HFF-Myc (cell line): ENCODE measurements around the gene DMAC1.

Experiments
- DNase-seq: peaks from one replicate; pipeline ENCODE4 v3.0.0-alpha.2; 2011; ENCODE audit warnings: low read depth; ENCODE audit errors: extremely low read depth
- H3K4me3 ChIP-seq: replicated peaks from 2 replicates; pipeline ENCODE4 v1.5.1; 2011; ENCODE audit warnings: low read depth, mild to moderate bottlenecking, control low read depth, low read length
- TF ChIP-seq, protein P1 (sequence below): IDR thresholded peaks from 2 replicates; pipeline ENCODE4 v1.5.1; 2012; ENCODE audit warnings: mild to moderate bottlenecking, low read depth, low read length, control low read depth; ENCODE audit errors: missing control alignments

The DMAC1 gene

GRCh38 chr9:7785813-7786212 is 13.8 kb downstream of the DMAC1 start:
- DNase-seq: no peak
- TF ChIP-seq, protein P1, sequence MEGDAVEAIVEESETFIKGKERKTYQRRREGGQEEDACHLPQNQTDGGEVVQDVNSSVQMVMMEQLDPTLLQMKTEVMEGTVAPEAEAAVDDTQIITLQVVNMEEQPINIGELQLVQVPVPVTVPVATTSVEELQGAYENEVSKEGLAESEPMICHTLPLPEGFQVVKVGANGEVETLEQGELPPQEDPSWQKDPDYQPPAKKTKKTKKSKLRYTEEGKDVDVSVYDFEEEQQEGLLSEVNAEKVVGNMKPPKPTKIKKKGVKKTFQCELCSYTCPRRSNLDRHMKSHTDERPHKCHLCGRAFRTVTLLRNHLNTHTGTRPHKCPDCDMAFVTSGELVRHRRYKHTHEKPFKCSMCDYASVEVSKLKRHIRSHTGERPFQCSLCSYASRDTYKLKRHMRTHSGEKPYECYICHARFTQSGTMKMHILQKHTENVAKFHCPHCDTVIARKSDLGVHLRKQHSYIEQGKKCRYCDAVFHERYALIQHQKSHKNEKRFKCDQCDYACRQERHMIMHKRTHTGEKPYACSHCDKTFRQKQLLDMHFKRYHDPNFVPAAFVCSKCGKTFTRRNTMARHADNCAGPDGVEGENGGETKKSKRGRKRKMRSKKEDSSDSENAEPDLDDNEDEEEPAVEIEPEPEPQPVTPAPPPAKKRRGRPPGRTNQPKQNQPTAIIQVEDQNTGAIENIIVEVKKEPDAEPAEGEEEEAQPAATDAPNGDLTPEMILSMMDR: no peak

DNA sequence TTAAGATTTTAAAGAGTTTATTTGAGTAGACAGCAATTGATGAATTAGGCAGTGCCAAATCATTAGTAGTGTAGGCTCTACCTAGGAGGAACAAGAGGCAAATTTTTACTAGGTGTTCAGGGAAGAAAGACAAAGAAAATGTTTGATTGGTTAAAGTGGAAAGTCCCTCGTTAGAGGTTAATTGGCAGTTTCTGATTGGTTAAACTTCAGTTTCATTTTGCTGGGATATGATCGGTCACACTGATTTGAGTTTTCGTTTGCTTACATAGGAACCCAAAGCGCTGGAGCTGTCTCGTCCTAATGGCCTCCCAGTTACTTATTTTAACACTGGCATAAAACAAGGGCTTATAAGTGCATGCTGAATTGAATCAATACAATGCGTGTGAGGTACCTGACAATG is 15.1 kb downstream of the DMAC1 start:
- TF ChIP-seq, protein P1: no peak
- H3K4me3 ChIP-seq: no peak overlapping the region
- DNase-seq: no peak

More at GRCh38 chr9:7785813-7786212, 13.8 kb downstream of the DMAC1 start:
- H3K4me3 ChIP-seq: no peak overlapping the region

DNA sequence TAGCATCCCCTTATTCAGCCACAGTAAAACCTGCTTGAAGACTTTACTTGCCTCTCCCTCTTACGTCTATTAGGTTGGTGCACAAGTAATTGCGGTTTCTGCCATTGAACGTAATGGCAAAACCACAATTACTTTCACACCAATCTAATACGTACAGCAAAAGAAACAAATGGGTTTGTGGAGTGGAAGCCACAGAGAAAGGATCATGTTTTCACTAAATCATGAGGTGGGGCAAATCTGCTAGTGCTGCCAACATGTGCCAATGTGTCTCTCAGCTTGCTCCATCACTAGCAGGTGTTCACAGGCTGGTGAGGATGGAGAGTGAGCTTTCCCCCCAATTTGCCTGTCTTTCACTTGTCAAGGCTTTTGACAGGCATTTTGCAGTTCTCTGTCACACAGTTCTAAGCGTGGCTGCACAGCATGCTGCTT is 15.9 kb downstream of the DMAC1 start:
- no peak for DNase-seq
- TF ChIP-seq, protein P1: no peak
- H3K4me3 ChIP-seq: no peak overlapping the region

DNA sequence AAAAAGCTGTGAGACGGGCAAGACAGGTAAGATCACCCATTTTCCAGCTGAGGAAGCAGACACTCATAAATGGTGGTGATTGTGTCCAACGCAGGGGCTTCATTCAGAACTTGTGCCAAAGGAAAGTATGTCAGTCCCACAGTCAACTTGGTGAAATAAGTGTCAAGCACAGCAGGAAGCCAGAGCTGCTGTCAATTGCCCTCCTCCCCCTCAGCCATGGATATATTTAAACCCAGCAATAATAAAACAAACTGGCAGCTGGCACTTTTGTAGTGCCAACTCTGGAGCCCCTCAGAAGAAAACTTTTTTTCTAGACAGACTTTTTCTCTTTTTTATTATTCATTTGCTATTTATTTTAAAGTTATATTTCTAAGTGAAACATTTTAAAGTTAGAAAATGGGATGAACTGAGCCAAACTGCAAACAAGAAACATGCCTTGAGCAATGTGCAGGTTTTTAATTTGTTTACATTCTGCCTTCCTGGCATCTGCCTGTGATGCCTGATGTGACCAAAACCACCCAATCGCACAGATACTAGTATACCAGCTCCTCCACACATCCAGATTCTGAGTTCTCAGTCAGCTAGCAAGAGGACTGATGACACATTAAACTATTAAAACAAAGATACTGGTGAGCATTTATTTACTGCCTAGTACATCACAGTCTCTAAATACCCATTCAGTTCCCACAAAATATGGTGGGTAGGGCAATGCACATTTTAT is 17.0 kb downstream of the DMAC1 start:
- no peak overlapping the region for H3K4me3 ChIP-seq
- DNase-seq: no peak
- TF ChIP-seq, protein P1: no peak

DNA sequence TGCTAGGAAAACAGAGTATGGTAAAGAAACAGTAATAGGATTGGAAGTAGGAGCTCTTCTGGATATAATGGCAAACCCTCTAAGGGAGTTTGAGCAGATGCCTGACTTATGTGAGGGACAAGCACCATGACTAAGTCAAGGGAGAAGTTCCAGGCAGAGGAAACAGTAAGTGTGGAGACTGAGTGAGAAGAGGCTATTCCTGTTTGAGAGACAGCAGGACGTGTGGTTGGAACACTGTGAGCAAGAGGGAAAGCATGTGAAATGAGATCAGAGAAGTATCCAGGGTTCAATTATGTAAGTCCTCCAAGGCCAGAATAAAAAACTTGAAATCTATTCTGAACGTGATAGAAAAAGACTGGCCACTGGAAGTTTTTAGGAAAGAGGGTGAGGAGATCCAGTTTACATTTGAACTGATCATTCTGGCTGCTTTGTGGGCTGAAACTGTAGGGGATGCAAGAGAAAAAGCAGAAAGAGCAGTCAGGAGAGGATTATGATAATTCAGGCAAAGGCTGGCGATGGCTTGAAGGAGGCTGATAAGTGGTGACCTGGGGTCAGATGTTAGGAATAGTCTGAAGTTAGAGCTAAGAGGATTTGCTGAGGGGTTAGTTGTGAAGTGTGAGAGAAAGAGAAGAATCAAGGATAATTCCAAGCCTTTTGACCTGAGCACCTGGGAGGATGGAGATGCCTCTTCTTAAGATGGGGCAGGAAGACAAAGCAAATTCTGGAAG is 19.2 kb downstream of the DMAC1 start:
- no peak overlapping the region for H3K4me3 ChIP-seq
- TF ChIP-seq, protein P1: no peak
- no peak for DNase-seq

GRCh38 chr9:7778851-7779600 is 20.6 kb downstream of the DMAC1 start:
- TF ChIP-seq, protein P1: no peak
- no peak overlapping the region for H3K4me3 ChIP-seq
- DNase-seq: no peak
